ENCODE measurements around the gene ADAMTSL2.

The ADAMTSL2 gene

DNA sequence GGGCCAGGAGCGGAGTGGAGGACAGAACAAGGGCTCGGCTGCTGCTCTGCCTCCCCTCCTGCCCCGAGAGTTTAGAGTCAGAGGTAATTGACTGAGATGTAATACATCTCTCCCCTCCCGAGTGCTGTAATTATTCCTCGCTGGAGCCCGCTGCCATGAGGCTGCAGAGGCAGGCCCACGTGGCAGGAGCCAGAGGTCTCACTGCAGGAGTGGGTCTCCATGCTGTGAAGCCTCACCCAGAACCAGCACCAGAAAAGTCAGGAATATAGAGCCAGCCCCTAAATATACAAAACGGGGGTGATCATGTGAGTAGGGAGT, 72.2 kb downstream of the ADAMTSL2 start:
- DNase-seq (ENCODE audit: low read depth): no peak

- no peak for DNase-seq (ENCODE audit: low read depth)
Observed at GRCh38 chr9:133607381-133607780, 72.9 kb downstream of the ADAMTSL2 start.

DNA sequence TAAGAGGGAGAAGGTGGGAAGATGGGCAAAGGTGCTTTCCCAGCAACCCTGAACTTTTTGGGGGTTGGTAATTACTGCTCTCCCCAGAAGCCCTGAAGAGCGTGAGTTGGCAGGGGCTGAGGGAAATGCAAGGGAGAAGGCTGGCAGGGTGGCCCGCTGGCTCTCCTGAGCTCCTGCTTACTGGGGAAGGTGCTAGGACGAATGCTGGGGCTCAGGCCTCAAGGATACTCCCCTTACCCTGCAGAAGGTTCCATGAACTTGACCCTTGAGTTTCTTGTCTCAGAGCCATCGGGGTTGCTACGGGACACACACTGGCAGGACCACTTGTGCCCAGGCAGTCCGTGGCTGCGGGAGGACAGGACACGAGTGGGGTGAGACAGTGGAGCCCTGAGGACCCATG, 73.5 kb downstream of the ADAMTSL2 start:
- DNase-seq (ENCODE audit: low read depth): no peak

DNA sequence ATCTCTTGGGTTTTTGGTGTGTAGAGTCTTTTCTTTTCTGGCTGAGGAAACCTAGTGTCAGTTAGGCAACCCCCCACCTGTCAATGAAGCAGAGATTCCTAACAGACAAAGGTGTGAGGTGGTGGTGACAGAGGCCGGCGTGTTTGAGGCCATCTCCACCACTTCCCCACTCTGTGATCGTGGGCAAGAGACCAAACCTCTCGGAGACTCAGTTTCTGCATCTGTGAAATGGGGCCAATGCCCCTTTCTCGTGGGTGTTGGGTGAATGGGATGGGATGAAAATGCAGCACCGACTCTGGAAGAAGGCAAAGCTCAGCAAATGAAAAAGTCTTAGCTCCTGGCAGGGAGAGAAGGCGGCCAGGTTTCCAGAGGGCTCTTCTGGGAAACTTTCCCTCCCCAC, 73.9 kb downstream of the ADAMTSL2 start:
- DNase-seq (ENCODE audit: low read depth): no peak

DNA sequence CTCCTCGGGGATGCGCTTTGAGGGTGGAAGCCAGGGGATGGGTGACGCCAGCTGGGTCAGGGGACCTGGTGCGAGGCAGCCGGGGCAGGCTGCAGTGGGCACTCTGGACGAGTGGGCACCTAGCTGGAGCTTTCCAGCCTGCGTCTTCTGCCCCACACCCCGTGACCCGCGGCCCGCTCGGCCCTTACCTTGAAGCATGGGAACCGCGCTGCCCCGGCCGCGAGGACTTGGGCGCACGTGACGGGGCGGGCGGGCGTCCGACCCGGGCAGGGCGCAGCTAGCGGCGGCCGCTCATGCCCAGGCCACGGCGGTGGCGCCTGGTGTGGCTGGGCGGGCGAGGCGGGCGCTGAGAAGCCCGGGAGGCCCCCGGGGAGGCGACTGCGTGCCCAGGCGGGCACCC, 74.4 kb downstream of the ADAMTSL2 start:
- no peak for DNase-seq (ENCODE audit: low read depth)

- no peak for DNase-seq (ENCODE audit: low read depth)
Observed at GRCh38 chr9:133609311-133610098, 75.0 kb downstream of the ADAMTSL2 start, which contains the start of gene FAM163B. Gene FAM163B, minus strand, starts transcription at chr9:133609389. Its CDS starts 29,166 bp downstream, at chr9:133580223.

DNA sequence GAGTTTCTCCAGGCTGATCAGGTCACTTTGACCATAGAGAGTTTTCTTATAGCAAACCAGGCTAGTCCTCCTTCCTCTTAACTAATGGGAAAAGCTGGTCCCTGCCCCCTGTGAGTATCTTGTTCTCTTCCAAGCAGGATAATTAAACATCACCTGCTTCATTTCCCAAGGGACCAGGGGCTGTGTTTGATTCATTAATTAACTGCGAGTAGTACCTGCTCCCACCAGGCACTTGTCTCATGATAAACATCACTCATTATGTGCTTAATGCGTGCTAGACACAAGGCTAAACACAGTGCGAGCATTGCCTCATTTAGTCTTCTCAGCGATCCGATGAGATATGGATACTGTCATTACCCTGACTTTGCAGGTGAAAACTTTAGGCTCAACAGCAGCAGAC, 76.3 kb downstream of the ADAMTSL2 start:
- no peak for DNase-seq (ENCODE audit: low read depth)

DNA sequence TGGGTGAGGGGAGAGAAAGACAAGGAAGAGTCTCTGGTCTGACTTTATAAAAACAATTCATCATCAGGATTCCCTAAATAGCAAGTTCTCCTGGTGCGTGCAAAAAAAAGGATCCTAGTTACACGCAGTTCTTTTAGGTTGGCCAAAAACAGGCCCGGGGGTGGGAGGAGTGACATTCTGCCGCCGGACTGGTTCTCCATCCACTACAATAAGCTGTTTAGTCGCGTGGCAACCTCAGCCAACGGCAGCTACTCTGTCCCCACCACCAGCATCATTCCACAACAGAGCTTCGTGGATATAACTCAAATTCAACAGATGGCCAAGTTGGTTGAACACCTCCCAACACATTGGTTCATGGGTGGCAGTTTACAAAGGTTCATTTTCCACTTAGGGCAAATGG, 77.5 kb downstream of the ADAMTSL2 start:
- DNase-seq (ENCODE audit: low read depth): no peak

DNA sequence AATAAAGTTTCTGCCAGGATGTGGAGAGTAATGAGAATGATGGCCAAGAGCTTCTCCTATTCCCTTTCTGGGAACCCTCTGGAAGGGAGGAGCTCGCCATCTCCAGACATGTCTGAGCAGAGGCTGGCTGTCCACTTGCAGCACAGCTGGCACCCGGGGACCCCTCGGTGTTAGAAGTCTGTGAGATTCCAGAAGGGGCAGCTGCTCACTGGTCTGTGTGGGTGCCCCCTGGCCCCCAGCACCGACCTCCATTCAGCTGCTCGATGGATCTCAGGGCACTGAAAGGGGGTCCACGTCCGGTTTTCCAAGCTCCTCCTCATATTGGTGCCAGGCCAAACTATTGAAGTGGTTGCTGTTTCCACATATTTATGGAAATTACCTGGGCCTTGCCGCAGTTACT, 78.3 kb downstream of the ADAMTSL2 start:
- DNase-seq (ENCODE audit: low read depth): no peak

GRCh38 chr9:133613432-133613831, 78.9 kb downstream of the ADAMTSL2 start:
- no peak for DNase-seq (ENCODE audit: low read depth)

DNA sequence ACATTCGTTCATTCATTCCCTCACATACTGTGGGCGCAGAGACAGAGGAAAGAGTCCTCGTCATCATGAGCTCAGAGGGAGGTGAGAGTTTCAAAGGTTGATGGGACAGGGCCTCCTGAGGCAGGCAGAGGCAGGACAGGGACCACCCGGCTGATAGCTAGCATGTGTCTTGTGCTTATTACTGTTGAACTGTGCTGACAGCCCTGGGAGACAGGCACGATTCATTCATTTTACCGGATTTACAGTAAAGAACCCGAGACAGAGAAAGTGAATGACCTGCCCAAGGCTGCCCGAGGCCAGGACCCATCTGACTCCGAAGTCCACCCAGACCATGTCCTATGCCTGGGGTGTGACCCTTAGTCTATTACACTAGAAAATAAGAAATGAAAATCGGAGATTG, 79.6 kb downstream of the ADAMTSL2 start:
- DNase-seq (ENCODE audit: low read depth): no peak

DNA sequence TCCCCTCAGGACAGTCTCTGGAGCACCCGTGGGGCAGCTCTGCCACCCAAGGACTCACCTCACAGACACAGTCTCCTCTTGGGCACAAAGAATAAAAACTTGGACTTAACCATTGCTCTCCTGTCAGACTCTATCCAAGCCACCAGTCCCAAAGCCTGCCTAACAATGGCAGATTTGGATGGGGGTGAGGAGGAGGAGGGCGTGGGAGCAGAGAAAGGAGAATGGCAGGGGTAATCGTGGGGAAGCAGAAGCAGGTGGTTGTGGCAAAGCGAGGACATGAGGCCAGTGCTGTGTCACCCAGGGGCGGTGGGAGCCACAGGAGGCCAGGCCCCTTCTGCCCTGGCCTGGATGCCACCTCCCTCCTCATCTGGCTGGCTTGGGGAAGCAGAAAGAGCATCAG, 80.2 kb downstream of the ADAMTSL2 start:
- DNase-seq (ENCODE audit: low read depth): no peak

- DNase-seq (ENCODE audit: low read depth): no peak
Observed at GRCh38 chr9:133615186-133615585, 80.7 kb downstream of the ADAMTSL2 start.

DNA sequence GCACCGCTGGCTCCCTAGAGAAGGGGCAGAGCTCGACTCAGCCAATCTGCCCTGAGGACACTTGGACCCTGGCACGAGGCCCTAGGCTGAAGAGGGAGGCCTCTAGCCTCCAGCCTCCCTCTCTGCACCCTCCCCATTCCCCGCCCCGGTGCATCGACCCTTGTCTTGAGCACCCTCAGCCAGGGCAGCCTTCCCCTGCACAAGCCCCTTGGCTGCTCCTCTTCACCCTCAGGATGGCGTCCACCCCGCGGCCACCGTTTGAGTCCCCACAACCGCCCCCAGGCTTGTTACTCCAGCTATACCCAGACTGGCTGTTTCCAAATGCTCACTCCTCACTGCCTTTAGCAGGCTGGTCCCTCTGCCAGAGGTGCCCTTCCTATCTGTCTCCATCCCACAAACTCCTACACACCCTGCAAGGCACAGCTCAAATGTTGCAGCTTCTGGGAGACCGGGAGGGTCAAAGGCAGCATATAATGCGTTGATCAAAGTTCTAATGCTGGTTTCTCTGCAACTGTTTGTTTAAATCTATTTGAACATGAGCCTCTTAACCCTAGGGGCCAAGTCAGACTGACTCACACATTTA, 81.2 kb downstream of the ADAMTSL2 start:
- no peak for DNase-seq (ENCODE audit: low read depth)

DNA sequence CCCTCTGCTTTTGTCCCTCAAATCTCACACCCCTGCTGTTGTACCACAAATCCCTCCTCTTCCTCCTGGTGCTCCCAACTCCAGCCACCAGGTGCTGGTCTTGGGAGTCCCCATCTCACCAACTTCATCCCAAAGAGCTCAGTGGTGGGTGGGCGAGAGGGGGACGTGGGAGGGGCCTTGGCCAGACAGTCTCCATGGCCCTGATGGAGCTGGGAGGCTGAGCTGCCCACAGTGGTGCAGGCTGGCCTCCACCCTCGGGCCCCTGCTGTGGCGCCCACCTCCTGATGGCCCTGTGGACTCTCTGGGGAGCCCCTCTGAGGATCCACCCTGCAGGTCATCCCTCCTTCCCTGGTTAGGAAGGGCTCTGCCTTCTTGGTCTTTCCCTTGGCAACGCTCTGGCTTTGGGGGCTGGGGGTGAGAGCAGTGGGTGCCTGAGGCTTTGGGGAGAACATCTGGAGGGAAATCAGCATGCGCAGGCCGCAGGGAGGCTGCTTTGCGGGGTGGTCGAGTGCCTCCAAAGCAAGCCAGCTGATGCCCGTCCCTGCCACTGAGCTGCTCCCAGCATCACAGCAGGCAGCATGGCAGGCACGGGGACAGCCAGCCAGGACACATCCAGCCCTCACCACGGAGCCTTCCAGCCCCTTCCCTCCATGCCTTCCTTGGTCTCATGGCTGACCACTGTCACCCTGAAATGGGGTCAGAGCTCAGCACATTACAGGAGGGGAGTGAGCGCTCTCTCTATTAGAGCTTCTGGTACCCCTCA, 82.3 kb downstream of the ADAMTSL2 start:
- no peak for DNase-seq (ENCODE audit: low read depth)

DNA sequence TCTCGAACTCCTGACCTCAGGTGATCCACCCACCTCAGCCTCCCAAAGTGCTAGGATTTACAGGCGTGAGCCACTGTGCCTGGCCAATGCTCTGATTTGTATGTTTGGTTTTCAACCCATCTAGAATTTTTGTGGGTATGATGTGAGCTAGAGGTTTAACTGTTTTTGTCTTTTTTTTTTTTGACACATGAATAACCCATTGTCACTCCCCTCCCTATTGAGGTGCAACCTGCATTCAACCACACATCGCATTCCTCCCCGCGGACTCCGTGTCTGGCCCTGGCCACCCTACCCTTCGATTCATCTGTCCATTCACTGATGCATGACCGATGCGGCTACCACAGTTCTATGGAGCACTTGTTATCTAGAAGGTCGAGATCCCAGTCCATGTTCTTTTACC, 84.2 kb downstream of the ADAMTSL2 start:
- no peak for DNase-seq (ENCODE audit: low read depth)

GRCh38 chr9:133619791-133620190, 85.3 kb downstream of the ADAMTSL2 start:
- no peak for DNase-seq (ENCODE audit: low read depth)

GRCh38 chr9:133621725-133622267, 87.3 kb downstream of the ADAMTSL2 start:
- no peak for DNase-seq (ENCODE audit: low read depth)

DNA sequence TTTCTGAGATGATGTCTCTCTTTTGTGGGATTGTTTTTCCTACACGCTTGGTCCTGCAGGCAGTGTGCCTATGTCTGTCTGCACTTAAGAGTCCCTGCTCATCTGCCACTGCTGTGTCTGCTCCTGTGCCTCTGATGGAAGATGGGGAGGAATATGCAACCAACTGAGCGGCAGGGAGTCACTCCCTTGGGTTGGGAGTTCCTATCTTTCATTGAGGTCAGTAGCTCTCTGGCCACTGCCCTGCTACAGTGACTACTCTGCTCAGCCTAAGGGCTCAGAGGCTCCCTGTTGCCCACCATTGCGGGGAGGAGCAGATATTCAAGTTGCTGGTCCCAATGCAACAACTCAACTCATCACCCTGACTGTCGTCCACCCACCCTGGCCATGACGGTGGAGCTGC, 88.1 kb downstream of the ADAMTSL2 start:
- no peak for DNase-seq (ENCODE audit: low read depth)

All from HS-5 (cell line).